Right lobe of liver (tissue), 6 donors: Measurements from ENCODE around the gene KAT6B. TPM values are rescaled to one million over a fixed set of nuclear protein-coding genes. Genes with fewer than 3 reads are reported as not detected.

Experiments
- ATAC-seq, 4 donors: fragments of 200-7000 bp; cut with Tn5 transposase; one replicate each; pipeline ENCODE4 v1.9.1; 2020; ENCODE audit warnings: mild to moderate bottlenecking in 4 of 4, moderate library complexity in 4 of 4
- DNase-seq, 3 donors: peaks; one replicate each; pipeline ENCODE4 v3.0.0-alpha.2; 2020
- H3K27ac ChIP-seq, 3 donors: fragments of 200-600 bp; one replicate each; pipeline ENCODE4 v1.8.0; 2022
- H3K27me3 ChIP-seq, 2 donors: fragments of 200-600 bp; one replicate each; pipeline ENCODE4 v1.8.0; 2022
- H3K36me3 ChIP-seq, 4 donors: fragments of 200-600 bp; sonication (generic) in 1 of 4; one replicate each; pipeline versions ENCODE4 v1.5.1 to v1.8.0; 2017 to 2022; ENCODE audit warnings: control low read depth in 1 of 4
- H3K4me1 ChIP-seq, 4 donors: fragments of 200-600 bp; sonication (generic) in 1 of 4; one replicate each; pipeline versions ENCODE4 v1.5.1 to v1.8.0; 2017 to 2022; ENCODE audit warnings: control low read depth in 1 of 4
- H3K4me3 ChIP-seq, 3 donors: fragments of 200-600 bp; one replicate each; pipeline ENCODE4 v1.8.0; 2022
- H3K9me3 ChIP-seq, 4 donors: fragments of 200-600 bp; sonication (generic) in 1 of 4; one replicate each; pipeline versions ENCODE4 v1.5.1 to v1.8.0; 2017 to 2022; ENCODE audit warnings: control low read depth in 1 of 4
- POLR2A ChIP-seq: fragments of 450-650 bp; IDR thresholded peaks from one replicate; pipeline ENCODE4 v1.6.1; 2017; ENCODE audit warnings: antibody characterized with exemption, mild to moderate bottlenecking
- WGBS: methylation state at CpG from one replicate; pipeline ENCODE4 v1.1.6; 2018; ENCODE audit warnings: low coverage, low lambda C conversion rate; ENCODE audit not compliant: insufficient coverage; ENCODE audit errors: missing lambda C conversion rate; 5-methylcytosine and 5-hydroxymethylcytosine counted together
- intact Hi-C, 2 donors: fragments of 100-400 bp; cut with DNase I; formaldehyde crosslinking; loops; one replicate each; pipeline versions ENCODE4 v1.11.2 to v1.14.1; 2022
- total RNA-seq, 6 experiments: library from RNA; depleted of rRNA in 2 of 6; stranded (reverse); fragments of >200 nt in 2 of 6; fragmentation: NEBNext Ultra II Directional in 3 of 6; extraction: Animal tissue kit (Norgen Biotek cat#: 25700) in 3 of 6; gene quantifications; one replicate each; pipeline versions ENCODE4 v1.1.0 to v1.2.4, GENCODE V29; 2016 to 2023
- TF ChIP-seq, protein P1 (sequence below), 4 donors: fragments of 200-600 bp in 3 of 4; fragments of 450-650 bp in 1 of 4; IDR thresholded peaks; one replicate each; pipeline versions ENCODE4 v1.5.1 to v1.8.0; 2016 to 2022; ENCODE audit warnings: antibody characterized with exemption in 4 of 4, mild to moderate bottlenecking in 2 of 4
- donor health status: DM: no; HTN: yes; CAD: no.
- donor health status: DM: no; HTN: no; CAD: no.
- donor health status: DM: no; HTN: no; CAD: no.
- donor health status: DM: no; HTN: yes; CAD: no.
- donor health status: DM: no; HTN: yes; CAD: no.

KAT6B gene
- total RNA-seq, 6 experiments from 2014 or later, result 9.2 to 17.1 (median 10.3) TPM

DNA sequence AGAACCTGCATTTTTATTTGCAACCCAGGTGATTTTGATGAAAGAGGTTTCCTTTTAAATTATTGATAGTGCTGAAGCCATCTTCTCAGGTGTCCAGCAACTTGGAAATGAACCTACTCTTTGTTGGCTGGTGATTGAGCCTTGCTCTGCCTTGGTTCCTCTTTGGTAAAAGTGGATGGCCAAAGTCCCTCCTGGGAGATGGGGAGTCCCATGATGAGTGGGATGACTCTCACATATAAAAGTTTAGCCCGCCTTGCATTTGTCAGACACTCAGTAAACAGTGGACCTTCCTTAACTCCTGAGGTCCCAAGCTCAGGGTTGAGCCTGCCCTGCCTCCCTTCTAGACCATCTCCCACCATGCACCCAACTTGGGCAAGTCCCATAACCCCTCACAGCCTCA lies 28.9 kb upstream of the KAT6B start:
- no peaks in the 10 kb centered on the region for H3K4me1 ChIP-seq
- ATAC-seq (no peak), DNase-seq (no peak)
- H3K4me3 ChIP-seq, result no peak overlapping the region
- H3K9me3 ChIP-seq, result no peaks in the 10 kb centered on the region
- intact Hi-C loops, result no loop called here
- no peak for TF ChIP-seq POLR2A
- TF ChIP-seq, protein P1, sequence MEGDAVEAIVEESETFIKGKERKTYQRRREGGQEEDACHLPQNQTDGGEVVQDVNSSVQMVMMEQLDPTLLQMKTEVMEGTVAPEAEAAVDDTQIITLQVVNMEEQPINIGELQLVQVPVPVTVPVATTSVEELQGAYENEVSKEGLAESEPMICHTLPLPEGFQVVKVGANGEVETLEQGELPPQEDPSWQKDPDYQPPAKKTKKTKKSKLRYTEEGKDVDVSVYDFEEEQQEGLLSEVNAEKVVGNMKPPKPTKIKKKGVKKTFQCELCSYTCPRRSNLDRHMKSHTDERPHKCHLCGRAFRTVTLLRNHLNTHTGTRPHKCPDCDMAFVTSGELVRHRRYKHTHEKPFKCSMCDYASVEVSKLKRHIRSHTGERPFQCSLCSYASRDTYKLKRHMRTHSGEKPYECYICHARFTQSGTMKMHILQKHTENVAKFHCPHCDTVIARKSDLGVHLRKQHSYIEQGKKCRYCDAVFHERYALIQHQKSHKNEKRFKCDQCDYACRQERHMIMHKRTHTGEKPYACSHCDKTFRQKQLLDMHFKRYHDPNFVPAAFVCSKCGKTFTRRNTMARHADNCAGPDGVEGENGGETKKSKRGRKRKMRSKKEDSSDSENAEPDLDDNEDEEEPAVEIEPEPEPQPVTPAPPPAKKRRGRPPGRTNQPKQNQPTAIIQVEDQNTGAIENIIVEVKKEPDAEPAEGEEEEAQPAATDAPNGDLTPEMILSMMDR (IDR thresholded peaks at IDR 0.05), result no peak
- no peaks in the 10 kb centered on the region for H3K27me3 ChIP-seq
- H3K27ac ChIP-seq, result no peak overlapping the region
- WGBS, result 100% methylated on average over 1 of the region's 1 CpG
- no peaks in the 10 kb centered on the region for H3K36me3 ChIP-seq

DNA sequence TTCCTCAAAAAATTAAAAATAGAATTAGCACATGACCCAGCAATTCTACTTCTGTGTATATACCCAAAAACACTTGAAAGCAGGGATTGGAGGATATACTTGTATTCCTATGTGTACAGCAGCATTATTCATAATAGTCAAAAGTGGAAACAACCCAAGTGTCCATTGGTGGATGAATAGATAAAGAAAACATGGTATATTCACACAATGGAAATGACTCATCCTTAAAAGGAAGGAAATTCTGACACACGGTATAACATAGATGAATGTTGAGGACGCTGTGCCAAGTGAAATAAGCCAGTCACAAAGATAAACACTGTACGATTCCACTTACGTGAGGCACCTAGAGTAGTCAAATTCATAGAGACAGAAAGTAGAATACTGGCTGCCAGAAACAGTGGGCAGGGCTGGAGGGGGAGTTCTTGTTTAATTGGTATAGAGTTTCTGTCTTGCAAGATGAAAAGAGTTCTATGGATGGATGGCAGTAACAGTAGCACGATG lies 26.6 kb upstream of the KAT6B start:
- intact Hi-C loops, result no loop called here
- no peak overlapping the region for H3K27ac ChIP-seq
- no peak for DNase-seq
- TF ChIP-seq, protein P1 (IDR thresholded peaks at IDR 0.05), result no peak
- no peak for TF ChIP-seq POLR2A
- ATAC-seq, result peak in 2 of 4 donors; percentile 24 to 39
- H3K27me3 ChIP-seq, result no peaks in the 10 kb centered on the region
- no peaks in the 10 kb centered on the region for H3K9me3 ChIP-seq
- H3K4me1 ChIP-seq, result no peaks in the 10 kb centered on the region
- 61% methylated on average over 5 of the region's 5 CpGs for WGBS
- no peak overlapping the region for H3K4me3 ChIP-seq
- no peaks in the 10 kb centered on the region for H3K36me3 ChIP-seq

DNA sequence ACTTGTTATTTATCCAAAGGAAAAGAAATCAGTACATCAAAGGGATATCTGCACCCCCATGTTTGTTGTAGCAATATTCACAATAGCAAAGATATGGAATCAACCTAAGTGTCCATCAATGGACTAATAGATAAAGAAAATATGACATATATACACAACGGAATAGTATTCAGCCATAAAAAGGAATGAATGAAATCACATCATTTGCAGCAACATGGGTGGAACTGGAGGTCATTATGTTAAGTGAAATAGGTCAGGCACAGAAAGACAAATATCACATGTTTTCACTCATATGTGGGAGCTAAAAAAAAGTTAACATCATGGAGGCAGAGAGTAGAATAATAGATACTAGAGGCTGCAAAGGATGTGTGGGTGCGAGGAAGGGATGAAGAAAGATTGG lies 25.0 kb upstream of the KAT6B start:
- no peaks in the 10 kb centered on the region for H3K27me3 ChIP-seq
- H3K4me1 ChIP-seq, result no peaks in the 10 kb centered on the region
- H3K36me3 ChIP-seq, result no peaks in the 10 kb centered on the region
- no peak for TF ChIP-seq POLR2A
- TF ChIP-seq, protein P1 (IDR thresholded peaks at IDR 0.05), result no peak
- ATAC-seq (no peak), DNase-seq (no peak)
- 100% methylated on average over 2 of the region's 2 CpGs for WGBS
- H3K9me3 ChIP-seq, result no peaks in the 10 kb centered on the region
- no peak overlapping the region for H3K27ac ChIP-seq
- H3K4me3 ChIP-seq, result no peak overlapping the region
- intact Hi-C loops, result no loop called here

DNA sequence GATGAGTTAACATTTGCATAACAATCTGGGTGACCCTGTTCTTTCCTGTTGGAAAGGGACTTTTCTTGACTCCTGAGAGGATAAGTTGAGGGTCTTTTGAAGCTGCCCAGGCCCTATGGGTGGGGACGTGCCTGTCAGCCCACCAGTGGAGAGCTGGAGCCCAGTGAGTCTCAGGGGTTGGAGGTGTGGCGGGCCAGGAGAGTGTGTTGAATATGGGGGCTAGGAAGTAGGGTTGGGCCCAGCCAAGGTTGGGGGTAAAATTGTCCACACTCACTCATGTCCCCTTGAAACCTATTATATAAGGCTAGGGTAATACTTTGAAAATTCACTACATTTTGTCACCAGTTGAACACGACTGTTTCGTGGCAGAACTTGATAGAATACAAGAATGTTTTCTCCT lies 17.9 kb upstream of the KAT6B start:
- intact Hi-C loops, result no loop called here
- no peaks in the 10 kb centered on the region for H3K4me1 ChIP-seq
- no peaks in the 10 kb centered on the region for H3K36me3 ChIP-seq
- H3K27me3 ChIP-seq, result no peaks in the 10 kb centered on the region
- 89% methylated on average over 4 of the region's 4 CpGs for WGBS
- no peaks in the 10 kb centered on the region for H3K9me3 ChIP-seq
- DNase-seq, result no peak
- TF ChIP-seq POLR2A, result no peak
- TF ChIP-seq, protein P1 (IDR thresholded peaks at IDR 0.05), result no peak
- no peak for ATAC-seq
- no peak overlapping the region for H3K4me3 ChIP-seq
- no peak overlapping the region for H3K27ac ChIP-seq

DNA sequence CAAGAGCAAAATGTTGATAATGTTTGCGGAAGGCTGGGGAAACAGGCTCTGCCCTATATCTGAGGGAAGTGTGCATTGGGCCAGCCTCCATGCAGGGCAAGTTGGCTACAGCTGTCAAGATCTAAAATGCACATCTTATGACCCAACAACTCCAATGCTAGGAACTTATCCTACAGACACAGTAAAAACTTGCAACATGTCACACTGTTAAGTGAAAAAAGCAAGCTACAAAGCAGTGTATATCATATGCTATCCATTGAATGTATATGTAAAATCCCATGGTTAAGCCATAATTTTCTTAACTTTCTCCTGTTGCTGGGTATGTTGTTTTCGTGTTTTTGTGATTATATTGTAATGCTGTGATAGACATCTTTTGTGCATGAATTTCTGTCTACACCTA lies 16.3 kb upstream of the KAT6B start:
- DNase-seq, result no peak
- H3K4me1 ChIP-seq, result no peaks in the 10 kb centered on the region
- WGBS, result 88% methylated on average over 2 of the region's 2 CpGs
- no peaks in the 10 kb centered on the region for H3K27me3 ChIP-seq
- no peak overlapping the region for H3K27ac ChIP-seq
- TF ChIP-seq, protein P1 (IDR thresholded peaks at IDR 0.05), result no peak
- TF ChIP-seq POLR2A, result no peak
- no peak overlapping the region for H3K4me3 ChIP-seq
- H3K36me3 ChIP-seq, result no peaks in the 10 kb centered on the region
- ATAC-seq, result no peak
- no peaks in the 10 kb centered on the region for H3K9me3 ChIP-seq
- intact Hi-C loops, result no loop called here
